SU-DHL-6 (cell line): ENCODE data around the gene P2RX6.

Source experiments
- H2AFZ ChIP-seq: fragments of 200-600 bp; sonication (generic); 2 replicates; pipeline ENCODE4 v1.6.1; 2014; ENCODE audit warnings: low read depth, mild to moderate bottlenecking, moderate library complexity, mixed read lengths, antibody characterized with exemption, low read length; ENCODE audit not compliant: severe bottlenecking
- H3F3A ChIP-seq: fragments of 200-600 bp; shearing (Covaris generic); 2 replicates; pipeline ENCODE4 v1.6.0; 2016; ENCODE audit warnings: antibody characterized with exemption, mild to moderate bottlenecking; ENCODE audit not compliant: insufficient read depth
- H3K27ac ChIP-seq: fragments of 200-600 bp; sonication (generic); 2 replicates; pipeline ENCODE4 v1.5.1; 2016; ENCODE audit warnings: low read depth, mild to moderate bottlenecking, low read length, moderate library complexity, mixed read lengths
- H3K27me3 ChIP-seq: fragments of 200-600 bp; sonication (generic), shearing (Covaris generic); 2 replicates; pipeline ENCODE4 v1.6.0; 2014; ENCODE audit warnings: mild to moderate bottlenecking, low read length
- H3K36me3 ChIP-seq: fragments of 200-600 bp; sonication (generic); 2 replicates; pipeline ENCODE4 v1.6.1; 2014; ENCODE audit warnings: mild to moderate bottlenecking, low read length, mixed read lengths
- H3K4me2 ChIP-seq: fragments of 300-600, 200-600 bp; shearing (Covaris generic), sonication (generic); 2 replicates; pipeline ENCODE4 v1.6.0; 2014; ENCODE audit warnings: low read length, low read depth, mild to moderate bottlenecking; ENCODE audit not compliant: poor library complexity, severe bottlenecking
- H3K4me3 ChIP-seq: fragments of 200-600 bp; sonication (generic); 2 replicates; pipeline ENCODE4 v1.5.1; 2014; ENCODE audit warnings: antibody characterized with exemption, low read length, mild to moderate bottlenecking, mixed read lengths; ENCODE audit not compliant: insufficient read depth, poor library complexity, severe bottlenecking
- H3K79me2 ChIP-seq: fragments of 200-600 bp; sonication (generic); 2 replicates; pipeline ENCODE4 v1.6.1; 2014; ENCODE audit warnings: mild to moderate bottlenecking, low read length, moderate library complexity; ENCODE audit not compliant: insufficient read depth
- H3K9ac ChIP-seq: fragments of 200-600 bp; sonication (generic); 2 replicates; pipeline ENCODE4 v1.7.0; 2014; ENCODE audit warnings: mild to moderate bottlenecking, low read length
- H3K9me2 ChIP-seq: fragments of 200-600 bp; sonication (generic); replicated peaks from 2 replicates; pipeline ENCODE4 v1.6.1; 2014; ENCODE audit warnings: low read length; ENCODE audit not compliant: insufficient read depth
- H3K9me3 ChIP-seq: fragments of 200-600 bp; sonication (generic); 2 replicates; pipeline ENCODE4 v1.6.1; 2014; ENCODE audit warnings: low read length, mixed read lengths; ENCODE audit not compliant: insufficient read depth
- H4K20me1 ChIP-seq: fragments of 200-600 bp; sonication (generic); 2 replicates; pipeline ENCODE4 v1.6.1; 2014; ENCODE audit warnings: low read depth, mild to moderate bottlenecking, antibody characterized with exemption, low read length, moderate library complexity, mixed read lengths
- CTCF ChIP-seq: fragments of 200-600 bp; sonication (generic); IDR thresholded peaks from one replicate; pipeline ENCODE4 v1.5.1; 2017; ENCODE audit warnings: antibody characterized with exemption, mild to moderate bottlenecking, low read length, moderate library complexity; ENCODE audit not compliant: insufficient read depth, poor library complexity, severe bottlenecking
- EZH2phosphoT487 ChIP-seq: fragments of 200-600 bp; sonication (generic), shearing (Covaris generic); conservative IDR thresholded peaks from 2 replicates; pipeline ENCODE4 v1.6.1; 2018; ENCODE audit warnings: mild to moderate bottlenecking, antibody characterized with exemption, low read length, moderate library complexity, mixed read lengths

P2RX6 gene

GRCh38 chr22:21074102-21074715 lies 59.2 kb downstream of the P2RX6 start:
- Histone ChIP-seq H3F3A (no peaks in the 10 kb centered on the region), H3K9me2 (no peaks in the 10 kb centered on the region), H3K9ac (no peak overlapping the region), H3K4me3 (no peak overlapping the region), H3K36me3 (no peaks in the 10 kb centered on the region), H3K4me2 (no peak overlapping the region), H3K27me3 (no peaks in the 10 kb centered on the region), H3K27ac (no peak overlapping the region), H3K79me2 (no peaks in the 10 kb centered on the region), H4K20me1 (no peaks in the 10 kb centered on the region), H3K9me3 (no peaks in the 10 kb centered on the region), H2AFZ (no peak overlapping the region)
- TF ChIP-seq CTCF (no peak), EZH2phosphoT487 (no peak)

- H3K4me3 ChIP-seq, result no peak overlapping the region
- no peak for TF ChIP-seq CTCF
- TF ChIP-seq EZH2phosphoT487, result no peak
- H3K9ac ChIP-seq, result no peak overlapping the region
- no peaks in the 10 kb centered on the region for H3K9me3 ChIP-seq
- no peaks in the 10 kb centered on the region for H3K9me2 ChIP-seq
- no peak overlapping the region for H3K27ac ChIP-seq
- no peaks in the 10 kb centered on the region for H3K27me3 ChIP-seq
- H3F3A ChIP-seq, result no peaks in the 10 kb centered on the region
- no peaks in the 10 kb centered on the region for H3K36me3 ChIP-seq
- no peak overlapping the region for H3K4me2 ChIP-seq
- no peaks in the 10 kb centered on the region for H4K20me1 ChIP-seq
- no peak overlapping the region for H2AFZ ChIP-seq
- no peaks in the 10 kb centered on the region for H3K79me2 ChIP-seq
Measured at GRCh38 chr22:21075516-21076138, 60.7 kb downstream of the P2RX6 start.

GRCh38 chr22:21076912-21077625 lies 62.1 kb downstream of the P2RX6 start:
- no peaks in the 10 kb centered on the region for H3K9me3 ChIP-seq
- no peak overlapping the region for H3K4me2 ChIP-seq
- TF ChIP-seq EZH2phosphoT487, result no peak
- no peaks in the 10 kb centered on the region for H3F3A ChIP-seq
- H3K27ac ChIP-seq, result no peak overlapping the region
- no peak overlapping the region for H3K4me3 ChIP-seq
- no peak overlapping the region for H3K9ac ChIP-seq
- H4K20me1 ChIP-seq, result no peaks in the 10 kb centered on the region
- no peak overlapping the region for H2AFZ ChIP-seq
- no peaks in the 10 kb centered on the region for H3K27me3 ChIP-seq
- H3K9me2 ChIP-seq, result no peaks in the 10 kb centered on the region
- H3K36me3 ChIP-seq, result no peaks in the 10 kb centered on the region
- H3K79me2 ChIP-seq, result no peaks in the 10 kb centered on the region
